GM12872 (cell line): ENCODE measurements around the gene ZNF275.

Experiments
- CTCF ChIP-seq: IDR thresholded peaks from 3 replicates; pipeline ENCODE4 v1.5.1; 2011; ENCODE audit warnings: low read depth, mild to moderate bottlenecking, low read length, moderate library complexity; ENCODE audit not compliant: insufficient read depth

ZNF275 gene

GRCh38 chrX:153304988-153305736 lies 28.8 kb upstream of the ZNF275 start:
- TF ChIP-seq CTCF: no peak

GRCh38 chrX:153305972-153306371 lies 28.0 kb upstream of the ZNF275 start:
- no peak for TF ChIP-seq CTCF

- no peak for TF ChIP-seq CTCF
Measured at GRCh38 chrX:153306527-153307115, 27.3 kb upstream of the ZNF275 start.

- TF ChIP-seq CTCF: no peak
Measured at GRCh38 chrX:153307276-153308178, 26.4 kb upstream of the ZNF275 start.

- TF ChIP-seq CTCF: no peak
Measured at GRCh38 chrX:153310901-153311300, 23.1 kb upstream of the ZNF275 start.

GRCh38 chrX:153312041-153312440 lies 21.9 kb upstream of the ZNF275 start:
- TF ChIP-seq CTCF: no peak

GRCh38 chrX:153312842-153313241 lies 21.1 kb upstream of the ZNF275 start:
- no peak for TF ChIP-seq CTCF
